Type B pancreatic cell (in vitro differentiated cells): ENCODE data around the gene NEK6. TPM values are rescaled to one million over a fixed set of nuclear protein-coding genes. Genes with fewer than 3 reads are reported as not detected.

Experiments
- DNase-seq: peaks from one replicate; pipeline ENCODE4 v3.0.0; 2021; ENCODE audit warnings: mixed read lengths; ENCODE audit not compliant: unreplicated experiment; ENCODE audit errors: extremely low spot score
- H3K27ac Mint-ChIP-seq: 2 replicates; pipeline ENCODE4 v1.8.0; 2021; ENCODE audit warnings: mild to moderate bottlenecking, mixed read lengths
- H3K27me3 Mint-ChIP-seq: 2 replicates; pipeline ENCODE4 v1.8.0; 2021; ENCODE audit warnings: mixed read lengths
- H3K36me3 Mint-ChIP-seq: 2 replicates; pipeline ENCODE4 v1.8.0; 2021; ENCODE audit warnings: mixed read lengths
- H3K4me1 Mint-ChIP-seq: one replicate; pipeline ENCODE4 v1.8.0; 2021; ENCODE audit warnings: mixed read lengths; ENCODE audit not compliant: unreplicated experiment
- H3K4me3 Mint-ChIP-seq: 2 replicates; pipeline ENCODE4 v1.8.0; 2021; ENCODE audit warnings: mild to moderate bottlenecking, mixed read lengths
- H3K9me3 Mint-ChIP-seq: 2 replicates; pipeline ENCODE4 v1.8.0; 2021; ENCODE audit warnings: mixed read lengths
- total RNA-seq: library from RNA; stranded (reverse); gene quantifications from 2 replicates; pipeline ENCODE4 v1.2.1, GENCODE V29; 2021; ENCODE audit warnings: low replicate concordance
- TF ChIP-seq, protein P1 (sequence below): fragments of 200-600 bp; sonication (generic); conservative IDR thresholded peaks from 2 replicates; pipeline ENCODE4 v1.5.0; 2021; ENCODE audit warnings: antibody characterized with exemption, mild to moderate bottlenecking

Gene NEK6
- total RNA-seq, 1 donor from 2014 or later, result 19.3 TPM

DNA sequence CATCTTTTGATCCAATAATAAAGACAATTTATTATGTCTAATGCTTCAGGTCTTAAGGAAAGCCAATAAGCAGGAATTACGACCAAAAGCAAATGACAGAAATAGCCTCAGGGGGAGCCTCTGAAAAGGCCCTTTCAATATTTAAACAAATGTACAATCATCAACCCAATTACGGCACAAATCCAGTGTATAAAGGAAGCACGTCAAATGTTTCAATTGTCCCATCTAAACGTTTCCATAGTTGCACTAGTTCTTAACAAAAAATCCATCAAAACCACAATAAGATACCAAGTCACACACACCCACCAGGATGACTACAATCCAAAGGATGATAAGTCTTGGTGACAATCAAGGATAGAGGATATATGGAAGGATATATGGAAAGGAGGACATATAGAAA, 115.6 kb downstream of the NEK6 start:
- no peak overlapping the region for H3K4me3 Mint-ChIP-seq
- TF ChIP-seq, protein P1, sequence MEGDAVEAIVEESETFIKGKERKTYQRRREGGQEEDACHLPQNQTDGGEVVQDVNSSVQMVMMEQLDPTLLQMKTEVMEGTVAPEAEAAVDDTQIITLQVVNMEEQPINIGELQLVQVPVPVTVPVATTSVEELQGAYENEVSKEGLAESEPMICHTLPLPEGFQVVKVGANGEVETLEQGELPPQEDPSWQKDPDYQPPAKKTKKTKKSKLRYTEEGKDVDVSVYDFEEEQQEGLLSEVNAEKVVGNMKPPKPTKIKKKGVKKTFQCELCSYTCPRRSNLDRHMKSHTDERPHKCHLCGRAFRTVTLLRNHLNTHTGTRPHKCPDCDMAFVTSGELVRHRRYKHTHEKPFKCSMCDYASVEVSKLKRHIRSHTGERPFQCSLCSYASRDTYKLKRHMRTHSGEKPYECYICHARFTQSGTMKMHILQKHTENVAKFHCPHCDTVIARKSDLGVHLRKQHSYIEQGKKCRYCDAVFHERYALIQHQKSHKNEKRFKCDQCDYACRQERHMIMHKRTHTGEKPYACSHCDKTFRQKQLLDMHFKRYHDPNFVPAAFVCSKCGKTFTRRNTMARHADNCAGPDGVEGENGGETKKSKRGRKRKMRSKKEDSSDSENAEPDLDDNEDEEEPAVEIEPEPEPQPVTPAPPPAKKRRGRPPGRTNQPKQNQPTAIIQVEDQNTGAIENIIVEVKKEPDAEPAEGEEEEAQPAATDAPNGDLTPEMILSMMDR, result no peak
- H3K9me3 Mint-ChIP-seq, result peaks cover 6% of the 10 kb centered on the region
- peaks cover 21% of the 10 kb centered on the region for H3K4me1 Mint-ChIP-seq
- DNase-seq, result no peak
- peaks cover 28% of the 10 kb centered on the region for H3K36me3 Mint-ChIP-seq
- no peaks in the 10 kb centered on the region for H3K27me3 Mint-ChIP-seq
- no peak overlapping the region for H3K27ac Mint-ChIP-seq

GRCh38 chr9:124373851-124374250, 116.1 kb downstream of the NEK6 start:
- Mint-ChIP-seq H3K4me3 (no peak overlapping the region), H3K4me1 (peaks cover 16% of the 10 kb centered on the region), H3K27me3 (no peaks in the 10 kb centered on the region), H3K27ac (no peak overlapping the region), H3K36me3 (peaks cover 28% of the 10 kb centered on the region), H3K9me3 (peaks cover 6% of the 10 kb centered on the region)
- TF ChIP-seq, protein P1, result no peak
- DNase-seq, result no peak

GRCh38 chr9:124375726-124376125, 118.0 kb downstream of the NEK6 start:
- TF ChIP-seq, protein P1, result no peak
- no peak overlapping the region for H3K27ac Mint-ChIP-seq
- no peak for DNase-seq
- peaks cover 6% of the 10 kb centered on the region for H3K9me3 Mint-ChIP-seq
- H3K4me3 Mint-ChIP-seq, result no peak overlapping the region
- peaks cover 34% of the 10 kb centered on the region for H3K36me3 Mint-ChIP-seq
- H3K4me1 Mint-ChIP-seq, result no peaks in the 10 kb centered on the region
- no peaks in the 10 kb centered on the region for H3K27me3 Mint-ChIP-seq

DNA sequence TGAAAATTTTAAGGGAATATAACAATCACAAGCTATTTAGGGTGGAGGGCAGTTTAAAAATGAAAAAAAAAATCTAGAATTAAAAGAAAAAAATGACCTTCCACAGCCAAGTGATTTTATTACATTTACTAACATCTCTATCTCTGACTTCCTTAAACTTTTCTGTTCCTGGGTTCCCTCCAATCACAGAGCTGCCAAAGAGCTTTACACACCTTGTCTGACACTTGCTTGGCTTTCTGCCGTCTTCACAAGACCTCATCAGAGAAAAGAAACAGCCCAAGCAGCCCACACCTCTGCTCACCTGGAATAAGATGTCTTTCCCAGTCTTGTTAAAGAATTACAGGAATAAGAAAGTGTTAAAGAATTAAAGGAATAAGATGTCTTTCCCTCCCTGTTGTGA, 118.6 kb downstream of the NEK6 start:
- no peak overlapping the region for H3K27ac Mint-ChIP-seq
- TF ChIP-seq, protein P1, result no peak

DNA sequence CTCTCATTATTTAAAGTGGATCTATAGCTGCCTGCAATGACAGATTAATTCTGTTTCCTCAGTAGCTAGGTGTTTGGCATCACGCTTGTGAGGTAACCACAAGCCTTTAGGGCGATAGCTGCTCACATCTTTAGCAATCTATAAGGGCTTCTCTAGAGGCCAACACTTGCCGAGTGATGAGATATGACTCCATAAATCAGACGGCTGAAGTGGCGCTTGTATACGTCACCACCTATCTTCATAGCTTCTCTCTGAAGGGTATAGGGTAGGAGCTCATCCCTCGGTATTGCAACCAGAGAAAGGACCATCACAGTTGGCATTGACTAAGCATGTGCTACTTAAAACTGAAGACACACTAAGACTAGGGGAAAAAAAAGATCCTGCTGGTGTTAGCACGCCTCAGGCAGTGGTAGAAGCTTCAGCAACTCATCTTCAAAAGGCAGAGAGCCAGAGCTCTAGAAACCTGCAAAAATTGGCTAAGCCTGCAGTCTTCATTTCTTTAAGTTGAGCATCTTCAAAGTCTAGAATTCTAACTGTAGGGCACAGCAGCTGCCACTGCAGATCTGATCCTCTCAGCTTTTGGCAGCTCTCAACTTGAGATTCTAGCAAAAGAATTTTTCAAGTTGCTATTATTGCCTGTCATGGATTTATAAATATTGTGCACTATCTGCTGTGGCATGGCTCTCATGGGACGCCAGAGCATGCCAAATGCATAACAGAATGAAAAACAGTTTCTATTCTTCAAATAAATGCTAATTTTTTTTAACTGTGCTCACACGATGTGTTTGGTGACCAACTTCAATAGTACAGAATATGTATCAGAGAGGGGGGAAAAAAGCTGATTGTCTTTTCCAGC, 120.0 kb downstream of the NEK6 start:
- H3K4me3 Mint-ChIP-seq, result no peak overlapping the region
- no peak overlapping the region for H3K27ac Mint-ChIP-seq
- TF ChIP-seq, protein P1, result no peak
- peaks cover 34% of the 10 kb centered on the region for H3K36me3 Mint-ChIP-seq
- no peak for DNase-seq
- H3K9me3 Mint-ChIP-seq, result peaks cover 6% of the 10 kb centered on the region
- no peaks in the 10 kb centered on the region for H3K4me1 Mint-ChIP-seq
- no peaks in the 10 kb centered on the region for H3K27me3 Mint-ChIP-seq

More for the DNA sequence above, 118.6 kb downstream of the NEK6 start:
- peaks cover 34% of the 10 kb centered on the region for H3K36me3 Mint-ChIP-seq
- no peak for DNase-seq
- no peak overlapping the region for H3K4me3 Mint-ChIP-seq
- H3K9me3 Mint-ChIP-seq, result peaks cover 6% of the 10 kb centered on the region
- H3K27me3 Mint-ChIP-seq, result no peaks in the 10 kb centered on the region
- H3K4me1 Mint-ChIP-seq, result no peaks in the 10 kb centered on the region
